Activated CD4-positive, alpha-beta T cell treated with anti-CD3 and anti-CD28 coated beads for 24 hours (primary cell): Measurements from ENCODE around the gene OTOS.

Experiments
- DNase-seq, 2 donors: peaks; one replicate each; pipeline ENCODE4 v3.0.0-alpha.2; 2020; ENCODE audit warnings: low read depth in 2 of 2

Gene OTOS

GRCh38 chr2:240121190-240121589, 19.3 kb downstream of the OTOS start:
- no peak for DNase-seq

- DNase-seq, result no peak
These were observed 26.2 kb downstream of the OTOS start for GRCh38 chr2:240114233-240114632.

- no peak for DNase-seq
These were observed 27.4 kb downstream of the OTOS start for GRCh38 chr2:240112914-240113690.

DNA sequence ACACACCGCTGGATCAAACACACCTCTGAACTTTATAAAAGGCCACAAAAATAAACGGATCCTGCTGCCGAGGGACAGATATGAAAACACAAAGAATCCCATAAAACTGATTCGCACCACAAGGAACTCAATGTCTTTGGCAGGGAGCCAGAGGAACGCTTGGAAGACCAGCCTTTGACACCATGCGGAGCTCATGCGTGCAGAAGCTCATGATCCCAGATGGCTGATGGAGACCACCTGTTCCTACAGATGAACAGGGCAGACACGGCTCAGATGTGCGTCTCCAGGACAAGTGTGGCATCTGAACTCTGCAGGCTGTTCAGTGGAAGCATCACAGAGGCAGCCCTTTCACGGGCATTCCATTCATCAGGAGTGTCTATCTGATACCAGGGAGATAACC, 29.2 kb downstream of the OTOS start:
- DNase-seq, result no peak

- no peak for DNase-seq
These were observed 31.1 kb downstream of the OTOS start for GRCh38 chr2:240109386-240109785.

DNA sequence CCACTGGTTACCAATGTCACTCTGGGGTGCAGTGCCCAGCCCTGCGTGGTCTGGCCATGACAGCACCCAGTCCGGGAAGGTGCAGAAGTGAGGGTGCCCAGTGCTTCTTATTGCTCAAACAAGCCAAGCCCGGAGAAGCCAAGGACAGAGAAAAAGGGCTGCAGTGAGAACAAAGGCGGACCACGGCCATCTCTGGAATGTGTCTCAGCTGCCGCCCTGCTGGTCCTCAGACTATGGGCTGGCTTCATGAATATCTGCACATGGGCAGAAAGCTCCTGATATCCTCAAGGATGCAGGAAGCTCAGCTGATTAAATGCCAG, 33.0 kb downstream of the OTOS start:
- no peak for DNase-seq

- no peak for DNase-seq
These were observed 33.5 kb downstream of the OTOS start for GRCh38 chr2:240106765-240107476.

DNA sequence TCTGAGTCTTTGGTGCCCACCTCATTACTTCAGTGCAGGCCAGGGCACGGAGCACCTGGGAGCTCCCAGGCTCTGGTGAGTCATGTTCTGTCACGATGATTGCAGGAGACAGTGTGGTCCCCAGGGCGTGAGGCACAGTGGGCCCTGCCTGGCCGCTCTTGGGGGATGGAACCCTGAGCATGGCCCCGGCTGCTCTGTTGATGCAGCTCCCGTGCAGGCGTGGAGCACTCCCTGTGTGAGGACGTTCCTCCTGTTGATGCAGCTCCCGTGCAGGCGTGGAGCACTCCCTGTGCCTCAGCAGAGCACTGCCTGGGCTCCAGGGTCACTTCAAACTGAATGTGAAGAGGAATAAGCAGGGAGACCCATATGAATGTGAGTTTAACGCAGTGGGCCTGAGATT, 34.5 kb downstream of the OTOS start:
- DNase-seq, result no peak

DNA sequence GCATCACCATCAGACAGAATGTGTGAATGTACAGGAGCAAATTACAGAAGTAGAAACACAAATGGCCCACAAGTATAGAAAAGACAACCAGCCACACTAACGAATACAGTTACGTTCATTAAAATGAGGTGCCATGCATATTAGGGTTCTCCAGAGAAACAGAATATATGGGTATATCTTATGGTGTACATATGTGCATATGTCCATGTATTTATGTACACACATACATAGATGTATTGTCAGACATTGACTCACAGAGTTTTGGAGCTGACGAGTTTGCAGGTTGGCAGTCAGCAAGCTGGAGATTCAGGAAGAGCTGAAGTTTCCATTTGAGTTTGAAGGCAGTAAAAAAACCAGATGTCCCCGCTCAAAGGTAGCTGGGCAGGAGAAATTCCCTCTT, 37.3 kb downstream of the OTOS start:
- no peak for DNase-seq

- DNase-seq, result no peak
These were observed 42.1 kb downstream of the OTOS start for GRCh38 chr2:240098349-240098748.

DNA sequence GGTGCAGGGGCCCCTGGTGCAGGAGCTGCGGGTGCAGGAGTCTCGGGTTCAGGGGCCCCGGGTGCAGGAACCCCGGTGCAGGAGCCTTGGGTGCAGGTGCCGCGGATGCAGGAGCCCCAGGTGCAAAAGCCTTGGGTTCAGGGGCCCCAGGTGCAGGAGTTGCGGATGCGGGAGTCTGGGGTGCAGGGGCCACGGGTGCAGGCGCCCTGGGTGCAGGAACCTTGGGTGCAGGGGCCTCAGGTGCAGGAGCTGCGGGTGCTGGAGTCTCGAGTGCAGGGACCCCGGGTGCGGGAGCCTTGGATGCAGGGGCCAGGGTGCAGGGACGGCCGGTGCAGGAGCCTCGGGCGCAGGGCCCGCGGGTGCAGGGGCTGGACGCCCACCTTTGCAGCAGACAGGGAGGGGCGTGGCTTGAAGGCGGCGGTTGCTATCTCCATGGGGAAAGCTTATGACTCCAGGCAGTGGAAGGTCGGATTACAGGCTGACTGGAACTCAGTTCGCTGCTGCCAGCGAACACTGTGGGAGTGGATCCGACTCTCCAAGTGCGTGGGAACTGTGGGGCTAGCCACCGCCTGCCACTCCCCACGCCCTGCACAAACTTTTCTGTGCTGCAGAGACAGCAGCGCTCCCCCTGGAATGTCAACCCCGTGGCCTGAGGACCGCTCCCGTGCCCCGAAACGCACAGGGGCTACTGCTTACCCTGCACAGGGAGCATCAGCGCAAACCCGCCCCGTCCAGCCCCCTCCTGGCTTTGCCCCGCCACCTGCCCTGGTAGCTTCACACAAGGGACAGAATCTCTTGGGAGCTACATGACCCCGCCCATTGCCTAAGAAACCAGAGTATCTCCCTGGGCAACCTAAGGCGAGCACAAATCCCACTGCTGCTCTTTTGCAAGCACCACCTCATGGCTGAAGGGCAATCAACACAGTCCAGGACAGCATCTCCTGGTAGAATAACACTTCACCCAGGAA, 44.6 kb downstream of the OTOS start:
- no peak for DNase-seq

- DNase-seq, result no peak
These were observed 51.2 kb downstream of the OTOS start for GRCh38 chr2:240089306-240089705.
